Esophagus squamous epithelium (tissue), 4 donors: ENCODE data around the gene UPF1.

Experiments used
- CTCF ChIP-seq, 6 experiments: fragments of 450-650 bp in 4 of 6; fragments of 200-600 bp in 2 of 6; sonication (generic) in 2 of 6; IDR thresholded peaks; one replicate each; pipeline ENCODE4 v1.5.1; 2016 to 2019; ENCODE audit warnings: antibody characterized with exemption in 6 of 6, mild to moderate bottlenecking in 4 of 6, moderate library complexity in 4 of 6
- POLR2A ChIP-seq, 4 donors: fragments of 450-650 bp; IDR thresholded peaks; one replicate each; pipeline ENCODE4 v1.6.1; 2017; ENCODE audit warnings: antibody characterized with exemption in 4 of 4, mild to moderate bottlenecking in 4 of 4, moderate library complexity in 3 of 4

- no peak for TF ChIP-seq POLR2A (IDR thresholded peaks at IDR 0.05)
- no peak for TF ChIP-seq CTCF (IDR thresholded peaks at IDR 0.05)
Measured at GRCh38 chr19:18788529-18789421, 43.0 kb upstream of the UPF1 start.
